Activated CD4-positive, alpha-beta T cell treated with anti-CD3 and anti-CD28 coated beads, Interleukin-2, Interleukin-4, amounts not matched to agents 100 ng/mL and 50 ng/mL, durations not matched to agents 16 hours and 8 hours (primary cell): Measurements from ENCODE around the gene EFNA3.

Experiments used
- DNase-seq: peaks from one replicate; pipeline ENCODE4 v3.0.0-alpha.2; 2020; ENCODE audit warnings: low spot score

EFNA3 gene

GRCh38 chr1:155068599-155068998 is 10.0 kb upstream of the EFNA3 start:
- no peak for DNase-seq

- no peak for DNase-seq
These were observed 9.0 kb upstream of the EFNA3 start for GRCh38 chr1:155069551-155070157.

GRCh38 chr1:155070158-155070621 is 8.4 kb upstream of the EFNA3 start:
- no peak for DNase-seq

GRCh38 chr1:155070721-155071569 is 7.7 kb upstream of the EFNA3 start:
- peak; percentile 75 for DNase-seq

- no peak for DNase-seq
These were observed 6.9 kb upstream of the EFNA3 start for GRCh38 chr1:155071701-155072100.

GRCh38 chr1:155072531-155073289 is 5.9 kb upstream of the EFNA3 start:
- no peak for DNase-seq

GRCh38 chr1:155073377-155074242 is 5.0 kb upstream of the EFNA3 start:
- DNase-seq = no peak

GRCh38 chr1:155075535-155075934 is 3.1 kb upstream of the EFNA3 start:
- DNase-seq = no peak

- no peak for DNase-seq
These were observed 2.3 kb upstream of the EFNA3 start for GRCh38 chr1:155076371-155076770.

- DNase-seq = no peak
These were observed 1.3 kb upstream of the EFNA3 start for GRCh38 chr1:155077346-155077745.

- no peak for DNase-seq
These were observed 735 bp upstream of the EFNA3 start for GRCh38 chr1:155077758-155078445.

- DNase-seq = no peak
These were observed 511 bp downstream of the EFNA3 start for GRCh38 chr1:155079210-155079486.

- no peak for DNase-seq
These were observed 1.1 kb downstream of the EFNA3 start for GRCh38 chr1:155079487-155080311.

- no peak for DNase-seq
These were observed 1.9 kb downstream of the EFNA3 start for GRCh38 chr1:155080312-155081228.

- no peak for DNase-seq
These were observed 3.0 kb downstream of the EFNA3 start for GRCh38 chr1:155081472-155082300.

GRCh38 chr1:155082301-155083051 is 3.8 kb downstream of the EFNA3 start:
- DNase-seq = no peak

- no peak for DNase-seq
These were observed 4.5 kb downstream of the EFNA3 start for GRCh38 chr1:155083052-155083541.
